Gastroesophageal sphincter (tissue), 4 donors: ENCODE results near the gene LAMA2. TPM values are rescaled to one million over a fixed set of nuclear protein-coding genes. Genes with fewer than 3 reads are reported as not detected.

Experiments
- ATAC-seq: fragments of 150-250 bp; one replicate; pipeline ENCODE4 v1.9.1; 2016; ENCODE audit warnings: mild to moderate bottlenecking, moderate library complexity
- H3K27ac ChIP-seq, 4 donors: fragments of 200-600 bp; sonication (generic) in 3 of 4; 1 replicate in 3 of 4; 2 replicates in 1 of 4; pipeline ENCODE4 v1.5.1; 2016 to 2019
- H3K27me3 ChIP-seq: fragments of 200-600 bp; sonication (generic); one replicate; pipeline ENCODE4 v1.5.1; 2019
- H3K36me3 ChIP-seq, 2 donors: fragments of 200-600 bp; sonication (generic); one replicate each; pipeline ENCODE4 v1.5.1; 2019; ENCODE audit warnings: control low read depth in 1 of 2
- H3K4me1 ChIP-seq, 3 donors: fragments of 200-600 bp; sonication (generic); 1 replicate in 2 of 3; 2 replicates in 1 of 3; pipeline ENCODE4 v1.5.1; 2016 to 2019; ENCODE audit warnings: control low read depth in 2 of 3
- H3K4me3 ChIP-seq, 2 donors: fragments of 200-600 bp; sonication (generic); one replicate each; pipeline ENCODE4 v1.5.1; 2019; ENCODE audit warnings: mild to moderate bottlenecking in 1 of 2, moderate library complexity in 1 of 2
- H3K9me3 ChIP-seq, 3 donors: fragments of 200-600 bp; sonication (generic); one replicate each; pipeline ENCODE4 v1.5.1; 2017 to 2019; ENCODE audit warnings: control low read depth in 2 of 3
- EP300 ChIP-seq: sonication (generic); formaldehyde crosslinking; IDR thresholded peaks from one replicate; pipeline ENCODE4 v1.6.1; 2017; ENCODE audit warnings: antibody characterized with exemption, mild to moderate bottlenecking
- POLR2A ChIP-seq, 2 donors: fragments of 450-650 bp; IDR thresholded peaks; one replicate each; pipeline ENCODE4 v1.6.1; 2017; ENCODE audit warnings: antibody characterized with exemption in 2 of 2, mild to moderate bottlenecking in 2 of 2, moderate library complexity in 1 of 2
- POLR2AphosphoS5 ChIP-seq: sonication (generic); formaldehyde crosslinking; IDR thresholded peaks from one replicate; pipeline ENCODE4 v1.6.1; 2017; ENCODE audit warnings: antibody characterized with exemption
- WGBS, 2 donors: methylation state at CpG; one replicate each; pipeline ENCODE4 v1.1.5; 2018; ENCODE audit warnings: low coverage in 1 of 2; 5-methylcytosine and 5-hydroxymethylcytosine counted together
- total RNA-seq, 4 donors: library from RNA; depleted of rRNA; stranded (reverse); fragments of >200 nt; gene quantifications; one replicate each; pipeline ENCODE4 v1.1.0, GENCODE V29; 2016
- TF ChIP-seq, protein P1 (sequence below), 4 experiments: fragments of 200-600 bp in 2 of 4; fragments of 450-650 bp in 2 of 4; sonication (generic) in 1 of 4; IDR thresholded peaks; one replicate each; pipeline ENCODE4 v1.5.1; 2017 to 2019; ENCODE audit warnings: antibody characterized with exemption in 4 of 4, mild to moderate bottlenecking in 2 of 4, moderate library complexity in 2 of 4

Gene LAMA2
- total RNA-seq, 4 donors from 2014 or later = 103 to 199 (median 153) TPM

DNA sequence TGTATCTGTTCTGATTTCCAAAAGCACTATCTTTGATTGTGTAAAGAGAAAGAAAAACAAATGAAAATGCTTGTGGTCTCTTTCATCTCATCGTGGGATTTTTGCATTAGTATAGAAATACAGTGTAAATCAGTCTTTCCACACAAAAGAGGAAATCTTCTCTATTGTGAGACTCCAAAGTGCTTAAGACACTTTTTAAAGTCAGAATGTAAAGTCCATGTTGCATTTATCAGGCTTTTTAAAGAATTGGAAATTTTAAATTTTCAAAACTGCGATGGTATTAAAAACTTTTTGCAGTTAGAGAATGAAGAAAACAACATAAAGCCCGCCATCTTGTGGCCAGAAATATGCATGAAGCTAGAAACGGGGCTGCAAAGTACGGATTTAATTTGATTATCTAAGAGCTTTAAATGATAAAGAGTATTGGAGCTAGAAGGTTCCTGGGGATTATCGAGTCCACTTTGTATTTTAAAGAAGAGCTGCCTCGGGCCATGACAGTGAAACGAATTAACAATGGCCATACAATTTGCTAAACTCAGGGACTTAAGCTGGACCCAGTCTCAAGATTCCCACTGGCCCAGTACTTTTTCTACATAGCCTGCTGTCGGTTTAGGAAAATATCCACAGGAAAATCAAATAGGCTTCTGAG, 487.5 kb downstream of the LAMA2 start:
- TF ChIP-seq POLR2A (IDR thresholded peaks at IDR 0.05) = no peak
- no peak for TF ChIP-seq POLR2AphosphoS5
- TF ChIP-seq, protein P1, sequence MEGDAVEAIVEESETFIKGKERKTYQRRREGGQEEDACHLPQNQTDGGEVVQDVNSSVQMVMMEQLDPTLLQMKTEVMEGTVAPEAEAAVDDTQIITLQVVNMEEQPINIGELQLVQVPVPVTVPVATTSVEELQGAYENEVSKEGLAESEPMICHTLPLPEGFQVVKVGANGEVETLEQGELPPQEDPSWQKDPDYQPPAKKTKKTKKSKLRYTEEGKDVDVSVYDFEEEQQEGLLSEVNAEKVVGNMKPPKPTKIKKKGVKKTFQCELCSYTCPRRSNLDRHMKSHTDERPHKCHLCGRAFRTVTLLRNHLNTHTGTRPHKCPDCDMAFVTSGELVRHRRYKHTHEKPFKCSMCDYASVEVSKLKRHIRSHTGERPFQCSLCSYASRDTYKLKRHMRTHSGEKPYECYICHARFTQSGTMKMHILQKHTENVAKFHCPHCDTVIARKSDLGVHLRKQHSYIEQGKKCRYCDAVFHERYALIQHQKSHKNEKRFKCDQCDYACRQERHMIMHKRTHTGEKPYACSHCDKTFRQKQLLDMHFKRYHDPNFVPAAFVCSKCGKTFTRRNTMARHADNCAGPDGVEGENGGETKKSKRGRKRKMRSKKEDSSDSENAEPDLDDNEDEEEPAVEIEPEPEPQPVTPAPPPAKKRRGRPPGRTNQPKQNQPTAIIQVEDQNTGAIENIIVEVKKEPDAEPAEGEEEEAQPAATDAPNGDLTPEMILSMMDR (IDR thresholded peaks at IDR 0.05) = peak; percentile 39 to 64 (median 52)
- TF ChIP-seq EP300 = no peak
- ATAC-seq = no peak
- Histone ChIP-seq H3K9me3 (no peaks in the 10 kb centered on the region), H3K4me1 (no peaks in the 10 kb centered on the region), H3K27ac (no peak overlapping the region), H3K4me3 (no peak overlapping the region), H3K36me3 (no peaks in the 10 kb centered on the region), H3K27me3 (no peaks in the 10 kb centered on the region)
- WGBS, 2 donors = 6 to 8% methylated on average over 9 of the region's 9 CpGs

DNA sequence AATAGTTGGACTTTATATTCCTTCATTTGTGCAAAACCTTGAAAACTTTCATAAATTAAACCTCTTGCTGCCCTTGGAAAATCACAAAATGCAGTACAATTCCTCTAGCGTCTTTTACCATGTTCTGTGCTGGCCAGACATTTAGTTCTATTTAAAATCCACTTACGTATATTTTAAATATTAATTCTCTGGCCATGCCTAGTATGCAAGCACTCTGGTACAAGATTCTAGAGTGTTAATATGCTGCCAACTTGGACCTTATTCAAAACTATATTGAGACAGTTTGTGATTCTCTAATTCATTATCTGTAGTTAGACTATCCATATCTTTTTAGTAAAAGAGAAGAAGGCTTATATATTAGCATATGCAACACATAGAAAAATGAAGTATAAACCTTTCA, 498.9 kb downstream of the LAMA2 start:
- 24 to 44% methylated on average over 2 of the region's 2 CpGs for whole genome bisulfite sequencing, 2 donors
- Histone ChIP-seq H3K27ac (no peak overlapping the region), H3K27me3 (no peaks in the 10 kb centered on the region), H3K4me1 (peaks cover 0 to 6% (median 0%) of the 10 kb centered on the region in 3 donors), H3K4me3 (no peak overlapping the region), H3K36me3 (peaks cover 0 to 5% of the 10 kb centered on the region in 2 donors), H3K9me3 (no peaks in the 10 kb centered on the region)
- TF ChIP-seq EP300 (no peak), POLR2AphosphoS5 (no peak), POLR2A (IDR thresholded peaks at IDR 0.05) (no peak)
- TF ChIP-seq, protein P1 (IDR thresholded peaks at IDR 0.05) = no peak
- no peak for ATAC-seq

DNA sequence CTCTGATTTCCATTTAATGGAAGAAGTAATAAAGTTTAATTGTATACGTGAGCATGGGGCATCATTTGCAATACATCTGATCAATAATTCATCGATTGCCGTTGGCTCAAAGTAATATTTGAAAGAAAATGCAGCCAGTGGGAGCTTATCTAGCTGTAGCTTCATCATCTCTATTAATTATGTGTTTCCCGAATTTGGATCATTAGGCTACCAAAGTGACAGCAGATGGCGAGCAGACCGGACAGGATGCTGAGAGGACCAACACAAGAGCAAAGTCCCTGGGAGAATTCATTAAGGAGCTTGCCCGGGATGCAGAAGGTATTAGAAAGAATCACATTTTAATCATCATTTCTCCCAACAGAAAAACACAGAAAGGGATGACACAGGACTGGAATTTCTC, 500.0 kb downstream of the LAMA2 start:
- ATAC-seq = no peak
- Histone ChIP-seq H3K4me3 (no peak overlapping the region), H3K9me3 (no peaks in the 10 kb centered on the region), H3K27ac (no peak overlapping the region), H3K4me1 (peaks cover 0 to 6% (median 0%) of the 10 kb centered on the region in 3 donors), H3K27me3 (no peaks in the 10 kb centered on the region), H3K36me3 (peaks cover 0 to 12% of the 10 kb centered on the region in 2 donors)
- TF ChIP-seq POLR2AphosphoS5 = no peak
- TF ChIP-seq EP300 = no peak
- 86 to 94% methylated on average over 3 to 5 of the region's 7 CpGs for WGBS, 2 donors

DNA sequence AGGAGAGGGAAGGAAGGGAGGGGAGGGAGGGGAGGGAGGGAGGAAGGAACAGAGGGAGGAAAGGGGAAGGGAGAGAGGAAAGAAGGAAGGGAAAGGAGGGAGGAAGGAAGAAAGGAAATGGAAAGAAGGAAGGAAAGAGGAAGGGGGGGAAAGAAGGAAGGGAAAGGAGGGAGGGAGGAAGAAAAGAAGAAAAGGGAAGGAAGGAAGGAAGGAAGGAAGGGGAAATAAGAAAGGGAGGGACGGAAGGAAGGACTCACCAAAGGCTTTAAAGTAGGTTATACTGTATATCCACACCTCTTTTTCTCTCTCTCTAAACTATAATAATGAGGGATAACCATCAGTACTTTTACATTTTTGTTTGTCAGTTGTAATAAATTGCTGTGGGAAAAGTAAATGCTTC, 502.2 kb downstream of the LAMA2 start:
- H3K27ac ChIP-seq = no peak overlapping the region
- TF ChIP-seq EP300 (no peak), POLR2A (IDR thresholded peaks at IDR 0.05) (no peak), POLR2AphosphoS5 (no peak)
- TF ChIP-seq, protein P1 (IDR thresholded peaks at IDR 0.05) = no peak
- H3K36me3 ChIP-seq = peaks cover 0 to 19% of the 10 kb centered on the region in 2 donors
- no peak for ATAC-seq
- H3K4me1 ChIP-seq = peaks cover 0 to 6% (median 0%) of the 10 kb centered on the region in 3 donors
- H3K4me3 ChIP-seq = no peak overlapping the region
- 64 to 83% methylated on average over 1 of the region's 1 CpG for WGBS, 2 donors
- no peaks in the 10 kb centered on the region for H3K9me3 ChIP-seq
- H3K27me3 ChIP-seq = no peaks in the 10 kb centered on the region

DNA sequence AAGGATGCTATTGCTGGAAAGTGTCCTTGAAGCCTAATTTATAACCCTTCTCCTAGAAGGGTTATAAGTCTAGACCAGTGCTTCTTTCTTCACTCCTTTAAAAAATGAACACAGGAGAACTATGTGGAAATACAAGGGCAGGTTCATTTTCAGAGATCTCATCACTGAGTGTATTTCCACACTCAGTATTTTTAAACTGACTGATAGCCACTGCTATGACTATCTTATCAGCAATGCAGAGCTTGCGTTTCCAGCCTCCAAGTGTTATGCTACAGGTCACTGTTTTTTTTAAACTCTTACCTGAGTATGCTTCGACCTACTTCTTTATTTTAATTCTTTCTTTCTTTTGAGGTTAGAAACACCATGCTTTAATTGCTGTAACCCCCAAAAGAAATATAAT, 508.0 kb downstream of the LAMA2 start:
- no peaks in the 10 kb centered on the region for H3K9me3 ChIP-seq
- H3K27me3 ChIP-seq = no peaks in the 10 kb centered on the region
- ATAC-seq = no peak
- H3K36me3 ChIP-seq = peaks cover 0 to 20% of the 10 kb centered on the region in 2 donors
- H3K4me3 ChIP-seq = no peak overlapping the region
- 50 to 100% methylated on average over 2 of the region's 2 CpGs for WGBS, 2 donors
- H3K4me1 ChIP-seq = no peaks in the 10 kb centered on the region
- TF ChIP-seq POLR2AphosphoS5 (no peak), EP300 (no peak), POLR2A (IDR thresholded peaks at IDR 0.05) (no peak)
- TF ChIP-seq, protein P1 (IDR thresholded peaks at IDR 0.05) = no peak
- H3K27ac ChIP-seq = no peak overlapping the region
